ENCODE measurements around the gene MFGE8. TPM values are rescaled to one million over a fixed set of nuclear protein-coding genes. Genes with fewer than 3 reads are reported as not detected.

Gene MFGE8
- total and polyA plus RNA-seq, 9 of the 15 experiments (the other 6 are each of a cell fraction or from before 2014, with no cell fraction given), result 2.3 to 142 (median 62.3) TPM

- TF ChIP-seq E2F6 (IDR thresholded peaks at IDR 0.05; ENCODE audit: borderline replicate concordance in 1 of 2, extremely low read depth in 1 of 2, insufficient read depth in 1 of 2, insufficient read length in 1 of 2, low read depth in 1 of 2, low read length in 1 of 2, poor library complexity in 1 of 2, severe bottlenecking in 1 of 2) (no peak), ZBTB8A (IDR thresholded peaks at IDR 0.05; ENCODE audit: partially characterized antibody) (no peak), ZNF668 (CRISPR knock-in tag; IDR thresholded peaks at IDR 0.05) (no peak), ZNF175 (CRISPR knock-in tag; IDR thresholded peaks at IDR 0.05; ENCODE audit: low read depth) (no peak), ZNF408 (CRISPR knock-in tag; IDR thresholded peaks at IDR 0.05; ENCODE audit: low read depth) (no peak), CBX8 (IDR thresholded peaks at IDR 0.05; ENCODE audit: borderline replicate concordance, extremely low read depth, low read depth, low read length, poor library complexity, severe bottlenecking) (no peak), ZNF551 (CRISPR knock-in tag; IDR thresholded peaks at IDR 0.05) (no peak), PHB (CRISPR knock-in tag; IDR thresholded peaks at IDR 0.05) (no peak), ZNF347 (CRISPR knock-in tag; IDR thresholded peaks at IDR 0.05; ENCODE audit: low read depth) (no peak)
Measured at GRCh38 chr15:88860212-88860611, 53.0 kb downstream of the MFGE8 start (continued).

- H3K27me3 ChIP-seq (ENCODE audit: control insufficient read depth in 2 of 2, insufficient read depth in 2 of 2, low read length in 2 of 2), result peaks cover 13 to 24% of the 10 kb centered on the region in 2 experiments
- peaks cover 3 to 9% of the 10 kb centered on the region in 2 experiments; a peak in 3 of 5 replicates for H3K4me1 ChIP-seq (replicated peaks in 1 of 2; ENCODE audit: control insufficient read depth in 2 of 2, insufficient read depth in 2 of 2, low read length in 2 of 2)
- H3K36me3 ChIP-seq (ENCODE audit: control insufficient read depth, insufficient read depth, low read length), result no peaks in the 10 kb centered on the region
- 4% methylated on average over 7 of the region's 7 CpGs for WGBS (ENCODE audit: insufficient coverage, low coverage, missing lambda C conversion rate)
- ATAC-seq, result peak; percentile 59
- no peaks in the 10 kb centered on the region for H3K9me1 ChIP-seq (ENCODE audit: control insufficient read depth, insufficient read depth, low read length)
- H3K9ac ChIP-seq (ENCODE audit: insufficient read depth in 1 of 2, low read depth in 2 of 2, low read length in 2 of 2), result no peak overlapping the region
- DNase-seq (ENCODE audit: extremely low read depth in 1 of 4, low spot score in 3 of 4), result no peak
- no peaks in the 10 kb centered on the region for H3K79me2 ChIP-seq (ENCODE audit: control insufficient read depth, insufficient read depth, low read length)
- ChIA-PET POLR2A (interaction anchor here (0.8 kb wide), 2 partner anchors 8 to 149 kb away, joined by 3 to 4 read pairs; no protein-coding TSS in a partner anchor), CTCF (ENCODE audit: low intra/inter-chr PET ratio) (no interaction called here)
- H3K4me3 ChIP-seq, result no peak overlapping the region
- no peak overlapping the region for H3K27ac ChIP-seq (ENCODE audit: extremely low read depth, low read depth, low read length)
- intact Hi-C loops (cut with micrococcal nuclease) (no loop called here), in situ Hi-C loops (cut with MboI) (no loop called here)
- no peak for FAIRE-seq
- peak overlapping the region; percentile 10; the same call in 1 of the 2 replicates for H3K4me2 ChIP-seq (ENCODE audit: insufficient read depth, low read length)
- BruUV-seq (replicated peaks), result no TSS peak
- H4K20me1 ChIP-seq (replicated peaks; ENCODE audit: control insufficient read depth, insufficient read depth, low read length), result no peaks in the 10 kb centered on the region; the same call in 1 of the 2 replicates
- H3K9me3 ChIP-seq (replicated peaks; ENCODE audit: control insufficient read depth, insufficient read depth, low read depth, low read length), result no peaks in the 10 kb centered on the region
- H2AFZ ChIP-seq (ENCODE audit: low read depth, low read length), result no peak overlapping the region
- peak; percentile 54; the same call in 1 of the 2 replicates for TF ChIP-seq BHLHE40 (IDR thresholded peaks at IDR 0.05; ENCODE audit: low read length)
- TF ChIP-seq RCOR1 (IDR thresholded peaks at IDR 0.05; ENCODE audit: borderline replicate concordance in 1 of 2, low read depth in 2 of 2, low read length in 2 of 2), result 0 out of 4 replicates have a peak, but pooled peaks of 1 of the 2 experiments have one; percentile 13
- no peak for TF ChIP-seq HDGF (IDR thresholded peaks at IDR 0.05)
- TF ChIP-seq TAL1 (IDR thresholded peaks at IDR 0.05), result peak; percentile 12; the same call in 1 of the 2 replicates
- peak; percentile 22; the same call in 1 of the 2 replicates for TF ChIP-seq CTBP1 (IDR thresholded peaks at IDR 0.05; ENCODE audit: borderline replicate concordance)
- peak; percentile 27; the same call in 1 of the 2 replicates for TF ChIP-seq ARID1B (IDR thresholded peaks at IDR 0.05)
- no peak for TF ChIP-seq SNAPC5 (CRISPR knock-in tag; IDR thresholded peaks at IDR 0.05)
- TF ChIP-seq SOX6 (IDR thresholded peaks at IDR 0.05), result 0 out of 2 replicates have a peak, but pooled peaks have one; percentile 16
- no peak for TF ChIP-seq MAZ (CRISPR knock-in tag; conservative IDR thresholded peaks at IDR 0.05 in 1 of 2, IDR thresholded peaks at IDR 0.05 in 1 of 2)
- no peak for TF ChIP-seq TAF15 (IDR thresholded peaks at IDR 0.05; ENCODE audit: low read depth, low read length)
- TF ChIP-seq CXXC5 (CRISPR knock-in tag; IDR thresholded peaks at IDR 0.05), result peak; percentile 40; the same call in 1 of the 2 replicates
Measured at GRCh38 chr15:88859550-88859949, 53.6 kb downstream of the MFGE8 start.

All from K562 (cell line).